ENCODE data around the gene HOXA7. TPM values are rescaled to one million over a fixed set of nuclear protein-coding genes. Genes with fewer than 3 reads are reported as not detected.

Gene HOXA7
- total RNA-seq, 1 donor from 2014 or later, result 20.5 TPM

- DNase-seq (ENCODE audit: low read depth), result no peak
Measured at GRCh38 chr7:27109466-27110185, 46.8 kb downstream of the HOXA7 start.

- no peak for DNase-seq (ENCODE audit: low read depth)
Measured at GRCh38 chr7:27108390-27109127, 47.9 kb downstream of the HOXA7 start.

- no peak for DNase-seq (ENCODE audit: low read depth)
Measured at GRCh38 chr7:27107391-27108381, 48.8 kb downstream of the HOXA7 start.

GRCh38 chr7:27106901-27107240, 49.6 kb downstream of the HOXA7 start:
- DNase-seq (ENCODE audit: low read depth), result no peak

GRCh38 chr7:27106181-27106900, 50.1 kb downstream of the HOXA7 start:
- DNase-seq (ENCODE audit: low read depth), result peak; percentile 89

GRCh38 chr7:27105301-27106031, 51.0 kb downstream of the HOXA7 start:
- DNase-seq (ENCODE audit: low read depth), result no peak

GRCh38 chr7:27104341-27105058, 52.0 kb downstream of the HOXA7 start:
- DNase-seq (ENCODE audit: low read depth), result no peak

MicroRNAs encoded within 50 kb of the gene (microRNA counts, 767-probe panel; counts per million panel counts)
- not detected for microRNA hsa-miR-196b-5p

Small RNAs within 50 kb of the gene (microRNA-seq; reads per million reads assigned to microRNA genes)
- 435 reads per million, percentile 72 among the genes with 10 or more reads in this experiment for gene MIR196B

Other genes with a start within 250 kb of the HOXA7 start
- gene HOXA1, start 60.7 kb downstream of the HOXA7 start, total RNA-seq, result 4.5 and 5.5 TPM in 2 replicates
- 0.42 and 0.56 TPM in 2 replicates for gene HOXA2, start 54.0 kb downstream of the HOXA7 start, total RNA-seq
- gene HOXA4, start 25.9 kb downstream of the HOXA7 start, total RNA-seq, result 5.0 and 6.7 TPM in 2 replicates
- gene HOXA5, start 13.0 kb downstream of the HOXA7 start, total RNA-seq, result 5.7 and 8.8 TPM in 2 replicates
- gene HOXA6, start 8.9 kb downstream of the HOXA7 start, total RNA-seq, result 0.80 and 1.0 TPM in 2 replicates
- 1.7 and 4.4 TPM in 2 replicates for gene HOXA3, start 4.1 kb downstream of the HOXA7 start, total RNA-seq
- gene HOXA9, start 8.9 kb upstream of the HOXA7 start, total RNA-seq, result 9.1 and 13.0 TPM in 2 replicates
- 14.6 and 15.1 TPM in 2 replicates for gene HOXA10, start 17.6 kb upstream of the HOXA7 start, total RNA-seq
- gene HOXA11, start 28.6 kb upstream of the HOXA7 start, total RNA-seq, result 1.7 TPM in 2 replicates
- gene HOXA13, start 43.4 kb upstream of the HOXA7 start, total RNA-seq, result 0.13 and 0.26 TPM in 2 replicates
- not detected in 2 replicates for gene EVX1, start 86.1 kb upstream of the HOXA7 start, total RNA-seq